Astrocyte (in vitro differentiated cells and primary cell): ENCODE measurements around the gene TMOD4. TPM values are rescaled to one million over a fixed set of nuclear protein-coding genes. Genes with fewer than 3 reads are reported as not detected.

ENCODE experiments used
- DNase-seq: peaks from one replicate; pipeline ENCODE4 v3.0.0-alpha.2; 2010; ENCODE audit warnings: low read depth
- FAIRE-seq: peaks from 2 replicates; lab custom pipeline; 2011; peaks lifted over from hg19 to GRCh38; lab: Jason Lieb, UNC
- H2AFZ ChIP-seq: 2 replicates; pipeline ENCODE4 v1.6.0; 2012; ENCODE audit warnings: low read depth, low read length, inconsistent platforms
- H3K27ac ChIP-seq: 2 replicates; pipeline ENCODE4 v1.5.1; 2011; ENCODE audit warnings: low read depth, low read length, inconsistent platforms
- H3K27me3 ChIP-seq: 2 replicates; pipeline ENCODE4 v1.6.0; 2011; ENCODE audit warnings: low read length, inconsistent platforms; ENCODE audit not compliant: insufficient read depth
- H3K36me3 ChIP-seq: 2 replicates; pipeline ENCODE4 v1.5.1; 2011; ENCODE audit warnings: low read length, inconsistent platforms; ENCODE audit not compliant: insufficient read depth
- H3K4me1 ChIP-seq: 2 replicates; pipeline ENCODE4 v1.5.1; 2011; ENCODE audit warnings: low read length, inconsistent platforms; ENCODE audit not compliant: insufficient read depth
- H3K4me2 ChIP-seq: 2 replicates; pipeline ENCODE4 v1.6.0; 2012; ENCODE audit warnings: low read length, inconsistent platforms
- H3K4me3 ChIP-seq: 2 replicates; pipeline ENCODE4 v1.5.1; 2011; ENCODE audit warnings: low read depth, mild to moderate bottlenecking, low read length, inconsistent platforms; ENCODE audit not compliant: insufficient read depth
- H3K79me2 ChIP-seq: 2 replicates; pipeline ENCODE4 v1.6.0; 2012; ENCODE audit warnings: mild to moderate bottlenecking, low read length, inconsistent platforms; ENCODE audit not compliant: insufficient read depth
- H3K9ac ChIP-seq: 2 replicates; pipeline ENCODE4 v1.6.0; 2012; ENCODE audit warnings: mild to moderate bottlenecking, low read length, inconsistent platforms
- H3K9me3 ChIP-seq: 2 replicates; pipeline ENCODE4 v1.5.1; 2012; ENCODE audit warnings: low read depth, mild to moderate bottlenecking, low read length, inconsistent platforms; ENCODE audit not compliant: insufficient read depth
- H4K20me1 ChIP-seq: 2 replicates; pipeline ENCODE4 v1.6.0; 2012; ENCODE audit warnings: low read length, inconsistent platforms; ENCODE audit not compliant: insufficient read depth
- H3K27ac Mint-ChIP-seq: one replicate; pipeline ENCODE4 v1.8.0; 2021; ENCODE audit warnings: mild to moderate bottlenecking, mixed read lengths; ENCODE audit not compliant: unreplicated experiment
- H3K27me3 Mint-ChIP-seq: one replicate; pipeline ENCODE4 v1.8.0; 2021; ENCODE audit warnings: low read depth, mixed read lengths; ENCODE audit not compliant: unreplicated experiment
- H3K36me3 Mint-ChIP-seq: one replicate; pipeline ENCODE4 v1.8.0; 2021; ENCODE audit warnings: low read depth, mixed read lengths; ENCODE audit not compliant: unreplicated experiment
- H3K4me1 Mint-ChIP-seq: one replicate; pipeline ENCODE4 v1.8.0; 2021; ENCODE audit warnings: low read depth, mixed read lengths; ENCODE audit not compliant: unreplicated experiment
- H3K4me3 Mint-ChIP-seq: one replicate; pipeline ENCODE4 v1.8.0; 2021; ENCODE audit warnings: mild to moderate bottlenecking, moderate library complexity, mixed read lengths; ENCODE audit not compliant: unreplicated experiment
- H3K9me3 Mint-ChIP-seq: one replicate; pipeline ENCODE4 v1.8.0; 2021; ENCODE audit warnings: mild to moderate bottlenecking, mixed read lengths; ENCODE audit not compliant: unreplicated experiment
- CTCF ChIP-seq: IDR thresholded peaks from 2 replicates; pipeline ENCODE4 v1.5.1; 2011; ENCODE audit warnings: low read depth, mild to moderate bottlenecking, inconsistent platforms, low read length, moderate library complexity; ENCODE audit not compliant: insufficient read depth
- EZH2 ChIP-seq: IDR thresholded peaks from 2 replicates; pipeline ENCODE4 v1.6.1; 2012; ENCODE audit warnings: mild to moderate bottlenecking, low read length, inconsistent platforms; ENCODE audit not compliant: insufficient read depth
- total RNA-seq: library from RNA; stranded (reverse); gene quantifications from 2 replicates; pipeline ENCODE4 v1.2.1, GENCODE V29; 2021

The TMOD4 gene
- total RNA-seq, 1 donor from 2014 or later, result 1.4 TPM

GRCh38 chr1:151142411-151143056 is 33.2 kb downstream of the TMOD4 start:
- Histone ChIP-seq H3K9ac (no peak overlapping the region), H3K27ac (no peak overlapping the region)
- no peak for FAIRE-seq

GRCh38 chr1:151137789-151138188 is 38.0 kb downstream of the TMOD4 start:
- TF ChIP-seq CTCF (no peak), EZH2 (no peak)
- Histone ChIP-seq H3K79me2 (no peaks in the 10 kb centered on the region), H3K27me3 (no peaks in the 10 kb centered on the region), H3K9ac (no peak overlapping the region), H3K9me3 (no peaks in the 10 kb centered on the region), H2AFZ (no peak overlapping the region), H3K4me2 (no peak overlapping the region), H3K36me3 (no peaks in the 10 kb centered on the region), H4K20me1 (no peaks in the 10 kb centered on the region), H3K4me3 (no peak overlapping the region), H3K27ac (no peak overlapping the region), H3K4me1 (no peaks in the 10 kb centered on the region)
- Mint-ChIP-seq H3K27ac (no peak overlapping the region), H3K9me3 (peaks cover 2% of the 10 kb centered on the region), H3K27me3 (peaks cover 28% of the 10 kb centered on the region), H3K36me3 (peaks cover 35% of the 10 kb centered on the region), H3K4me1 (no peaks in the 10 kb centered on the region), H3K4me3 (no peak overlapping the region)
- FAIRE-seq (no peak), DNase-seq (no peak)

More at GRCh38 chr1:151142411-151143056, 33.2 kb downstream of the TMOD4 start:
- Histone ChIP-seq H3K9me3 (no peaks in the 10 kb centered on the region), H3K4me2 (no peak overlapping the region), H2AFZ (no peak overlapping the region), H4K20me1 (peaks cover 12% of the 10 kb centered on the region), H3K36me3 (no peaks in the 10 kb centered on the region), H3K27me3 (peaks cover 2% of the 10 kb centered on the region), H3K79me2 (no peaks in the 10 kb centered on the region), H3K4me3 (no peak overlapping the region), H3K4me1 (peaks cover 14% of the 10 kb centered on the region)
- Mint-ChIP-seq H3K36me3 (peaks cover 13% of the 10 kb centered on the region), H3K4me3 (no peak overlapping the region), H3K9me3 (no peaks in the 10 kb centered on the region), H3K27ac (peak overlapping the region; percentile 12), H3K4me1 (peaks cover 13% of the 10 kb centered on the region), H3K27me3 (peaks cover 26% of the 10 kb centered on the region)
- no peak for DNase-seq
- no peak for TF ChIP-seq EZH2
- TF ChIP-seq CTCF, result no peak
